HUES6 (cell line): ENCODE results near the gene ZNFX1.
"Not testable (repeated sequence)": the region's sequence is repeated elsewhere in the genome, so short reads cannot be mapped to it uniquely, and the experiment has no call there.

Experiments used
- H3K27ac ChIP-seq: 2 replicates; pipeline ENCODE4 v1.7.0; 2013; ENCODE audit warnings: low read depth, mild to moderate bottlenecking, low read length, inconsistent platforms
- H3K27me3 ChIP-seq: 2 replicates; pipeline ENCODE4 v1.6.1; 2013; ENCODE audit warnings: low read length; ENCODE audit not compliant: control insufficient read depth, insufficient read depth
- H3K36me3 ChIP-seq: 2 replicates; pipeline ENCODE4 v1.6.1; 2013; ENCODE audit warnings: low read length; ENCODE audit not compliant: control insufficient read depth, insufficient read depth
- H3K4me1 ChIP-seq: 2 replicates; pipeline ENCODE4 v1.6.1; 2013; ENCODE audit warnings: low read length; ENCODE audit not compliant: control insufficient read depth, insufficient read depth
- H3K4me3 ChIP-seq: 2 replicates; pipeline ENCODE4 v1.5.1; 2013; ENCODE audit warnings: low read depth, low read length
- H3K9ac ChIP-seq: one replicate; pipeline ENCODE4 v1.6.1; 2013; ENCODE audit warnings: mild to moderate bottlenecking, low read length
- H3K9me3 ChIP-seq: 2 replicates; pipeline ENCODE4 v1.6.1; 2013; ENCODE audit warnings: low read depth, low read length; ENCODE audit not compliant: control insufficient read depth, insufficient read depth

Gene ZNFX1

DNA sequence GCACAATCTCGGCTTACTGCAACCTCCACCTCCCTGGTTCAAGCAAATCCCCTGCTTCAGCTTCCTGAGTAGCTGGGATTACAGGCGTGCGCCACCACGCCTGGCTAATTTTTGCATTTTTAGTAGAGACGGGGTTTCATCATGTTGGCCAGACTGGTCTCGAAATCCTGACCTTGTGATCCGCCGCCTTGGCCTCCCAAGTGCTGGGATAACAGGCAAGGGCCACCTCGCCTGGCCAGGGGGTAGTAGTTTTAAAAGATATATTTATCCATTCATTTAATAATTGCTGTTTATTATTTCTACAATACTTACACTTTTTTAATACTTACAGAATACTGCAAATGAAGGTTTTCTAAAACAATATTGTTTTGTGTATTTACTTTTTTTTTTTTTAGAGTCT, 74.1 kb downstream of the ZNFX1 start:
- H3K36me3 ChIP-seq, result no peaks in the 10 kb centered on the region
- no peak overlapping the region for H3K27ac ChIP-seq
- no peak overlapping the region for H3K9ac ChIP-seq
- H3K4me3 ChIP-seq, result no peak overlapping the region
- H3K9me3 ChIP-seq, result no peaks in the 10 kb centered on the region
- no peaks in the 10 kb centered on the region for H3K4me1 ChIP-seq
- H3K27me3 ChIP-seq, result no peaks in the 10 kb centered on the region

DNA sequence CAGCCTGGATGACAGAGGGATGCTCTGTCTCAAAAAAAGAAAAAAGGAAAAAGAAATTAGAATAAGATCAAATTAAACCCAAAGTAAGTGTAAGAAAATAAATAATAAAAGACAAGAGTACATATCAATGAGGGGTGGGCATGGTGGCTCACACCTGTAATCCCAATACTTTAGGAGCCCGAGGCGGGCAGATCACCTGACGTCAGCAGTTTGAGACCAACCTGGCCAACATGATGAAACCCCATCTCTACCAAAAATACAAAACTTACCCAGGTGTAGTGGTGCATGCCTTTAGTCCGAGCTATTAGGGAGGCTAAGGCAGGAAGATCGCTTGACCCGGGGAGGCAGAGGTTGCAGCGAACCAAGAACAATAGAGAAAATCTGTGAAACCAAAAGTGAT, 74.8 kb downstream of the ZNFX1 start:
- H3K4me1 ChIP-seq, result no peaks in the 10 kb centered on the region
- H3K4me3 ChIP-seq, result no peak overlapping the region
- no peak overlapping the region for H3K27ac ChIP-seq
- no peaks in the 10 kb centered on the region for H3K36me3 ChIP-seq
- no peaks in the 10 kb centered on the region for H3K27me3 ChIP-seq
- no peak overlapping the region for H3K9ac ChIP-seq
- no peaks in the 10 kb centered on the region for H3K9me3 ChIP-seq

DNA sequence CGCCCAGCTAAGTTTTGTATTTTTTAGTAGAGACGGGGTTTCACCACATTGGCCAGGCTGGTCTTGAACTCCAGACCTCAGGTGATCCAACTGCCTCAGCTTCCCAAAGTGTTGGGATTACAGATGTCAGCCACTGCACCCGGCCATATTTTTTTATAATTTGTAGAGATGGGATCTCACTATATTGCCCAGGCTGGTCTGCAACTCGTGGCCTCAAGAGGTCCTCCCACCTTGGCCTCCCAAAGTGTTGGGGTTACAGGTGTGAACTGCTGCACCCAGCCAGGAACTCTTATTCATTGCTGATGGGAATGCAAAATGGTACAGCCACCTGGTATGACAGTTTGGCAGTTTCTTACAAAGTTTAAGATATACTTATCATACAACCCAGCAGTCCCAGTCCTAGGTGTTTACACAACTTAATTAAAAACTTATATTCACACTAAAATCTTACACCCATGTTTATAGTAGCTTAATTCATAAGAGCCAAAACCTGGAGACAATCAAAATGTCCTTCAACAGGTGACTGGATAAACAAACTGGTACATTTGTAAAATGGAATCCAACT, 78.0 kb downstream of the ZNFX1 start:
- H3K27ac ChIP-seq, result no peak overlapping the region
- H3K9me3 ChIP-seq, result no peaks in the 10 kb centered on the region
- H3K4me3 ChIP-seq, result no peak overlapping the region
- H3K9ac ChIP-seq, result no peak overlapping the region
- H3K4me1 ChIP-seq, result no peaks in the 10 kb centered on the region
- H3K27me3 ChIP-seq, result no peaks in the 10 kb centered on the region
- H3K36me3 ChIP-seq, result no peaks in the 10 kb centered on the region

DNA sequence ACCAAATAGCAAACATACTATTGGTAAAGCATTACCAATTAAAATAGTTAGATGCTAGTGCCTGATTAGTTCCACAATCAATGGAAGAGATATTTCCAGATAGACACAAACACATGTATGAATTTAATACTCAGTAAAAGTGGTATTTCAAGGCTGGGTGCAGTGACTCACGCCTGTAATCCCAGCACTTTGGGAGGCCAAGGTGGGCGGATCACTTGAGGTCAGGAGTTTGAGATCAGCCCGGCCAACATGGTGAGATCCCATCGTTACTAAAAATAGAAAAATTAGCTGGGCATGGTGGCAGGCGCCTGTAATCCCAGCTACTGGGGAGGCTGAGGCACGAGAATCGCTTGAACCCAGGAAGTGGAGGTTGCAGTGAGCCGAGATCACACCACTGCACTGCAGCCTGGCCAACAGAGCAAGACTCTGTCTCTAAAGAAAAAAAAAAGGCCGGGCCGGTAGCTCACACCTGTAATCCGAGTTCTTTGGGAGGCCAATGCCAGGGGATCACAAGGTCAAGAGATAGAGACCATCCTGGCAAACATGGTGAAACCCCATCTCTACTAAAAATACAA, 84.8 kb downstream of the ZNFX1 start:
- not testable (repeated sequence) for H3K4me1 ChIP-seq, H3K36me3 ChIP-seq, H3K9me3 ChIP-seq, H3K9ac ChIP-seq, H3K27me3 ChIP-seq, H3K4me3 ChIP-seq, H3K27ac ChIP-seq
